SU-DHL-6 (cell line): ENCODE results near the gene CD8B2.
"Not testable (repeated sequence)": the region's sequence is repeated elsewhere in the genome, so short reads cannot be mapped to it uniquely, and the experiment has no call there.

Experiments used
- H2AFZ ChIP-seq: fragments of 200-600 bp; sonication (generic); 2 replicates; pipeline ENCODE4 v1.6.1; 2014; ENCODE audit warnings: low read depth, mild to moderate bottlenecking, moderate library complexity, mixed read lengths, antibody characterized with exemption, low read length; ENCODE audit not compliant: severe bottlenecking
- H3F3A ChIP-seq: fragments of 200-600 bp; shearing (Covaris generic); 2 replicates; pipeline ENCODE4 v1.6.0; 2016; ENCODE audit warnings: antibody characterized with exemption, mild to moderate bottlenecking; ENCODE audit not compliant: insufficient read depth
- H3K27ac ChIP-seq: fragments of 200-600 bp; sonication (generic); 2 replicates; pipeline ENCODE4 v1.5.1; 2016; ENCODE audit warnings: low read depth, mild to moderate bottlenecking, low read length, moderate library complexity, mixed read lengths
- H3K27me3 ChIP-seq: fragments of 200-600 bp; sonication (generic), shearing (Covaris generic); 2 replicates; pipeline ENCODE4 v1.6.0; 2014; ENCODE audit warnings: mild to moderate bottlenecking, low read length
- H3K36me3 ChIP-seq: fragments of 200-600 bp; sonication (generic); 2 replicates; pipeline ENCODE4 v1.6.1; 2014; ENCODE audit warnings: mild to moderate bottlenecking, low read length, mixed read lengths
- H3K4me2 ChIP-seq: fragments of 300-600, 200-600 bp; shearing (Covaris generic), sonication (generic); 2 replicates; pipeline ENCODE4 v1.6.0; 2014; ENCODE audit warnings: low read length, low read depth, mild to moderate bottlenecking; ENCODE audit not compliant: poor library complexity, severe bottlenecking
- H3K4me3 ChIP-seq: fragments of 200-600 bp; sonication (generic); 2 replicates; pipeline ENCODE4 v1.5.1; 2014; ENCODE audit warnings: antibody characterized with exemption, low read length, mild to moderate bottlenecking, mixed read lengths; ENCODE audit not compliant: insufficient read depth, poor library complexity, severe bottlenecking
- H3K79me2 ChIP-seq: fragments of 200-600 bp; sonication (generic); 2 replicates; pipeline ENCODE4 v1.6.1; 2014; ENCODE audit warnings: mild to moderate bottlenecking, low read length, moderate library complexity; ENCODE audit not compliant: insufficient read depth
- H3K9ac ChIP-seq: fragments of 200-600 bp; sonication (generic); 2 replicates; pipeline ENCODE4 v1.7.0; 2014; ENCODE audit warnings: mild to moderate bottlenecking, low read length
- H3K9me2 ChIP-seq: fragments of 200-600 bp; sonication (generic); replicated peaks from 2 replicates; pipeline ENCODE4 v1.6.1; 2014; ENCODE audit warnings: low read length; ENCODE audit not compliant: insufficient read depth
- H3K9me3 ChIP-seq: fragments of 200-600 bp; sonication (generic); 2 replicates; pipeline ENCODE4 v1.6.1; 2014; ENCODE audit warnings: low read length, mixed read lengths; ENCODE audit not compliant: insufficient read depth
- H4K20me1 ChIP-seq: fragments of 200-600 bp; sonication (generic); 2 replicates; pipeline ENCODE4 v1.6.1; 2014; ENCODE audit warnings: low read depth, mild to moderate bottlenecking, antibody characterized with exemption, low read length, moderate library complexity, mixed read lengths

The CD8B2 gene

GRCh38 chr2:106506002-106506687 lies 19.0 kb downstream of the CD8B2 start:
- H3K79me2 ChIP-seq, H3K9me2 ChIP-seq, H2AFZ ChIP-seq, H3K36me3 ChIP-seq, H3F3A ChIP-seq, H3K4me2 ChIP-seq, H3K4me3 ChIP-seq, H3K9me3 ChIP-seq, H3K27ac ChIP-seq, H3K9ac ChIP-seq, H3K27me3 ChIP-seq, H4K20me1 ChIP-seq: not testable (repeated sequence)

GRCh38 chr2:106508660-106509373 lies 21.7 kb downstream of the CD8B2 start:
- H3K9me2 ChIP-seq, H3K27ac ChIP-seq, H3K4me2 ChIP-seq, H3K36me3 ChIP-seq, H3K4me3 ChIP-seq, H3K9me3 ChIP-seq, H3K27me3 ChIP-seq, H2AFZ ChIP-seq, H3K9ac ChIP-seq, H4K20me1 ChIP-seq, H3K79me2 ChIP-seq, H3F3A ChIP-seq: not testable (repeated sequence)

- H3K79me2 ChIP-seq, H3K9me3 ChIP-seq, H3K4me3 ChIP-seq, H3K27me3 ChIP-seq, H3K9me2 ChIP-seq, H3K27ac ChIP-seq, H4K20me1 ChIP-seq, H3F3A ChIP-seq, H3K4me2 ChIP-seq, H2AFZ ChIP-seq, H3K9ac ChIP-seq, H3K36me3 ChIP-seq: not testable (repeated sequence)
These were observed 22.2 kb downstream of the CD8B2 start for GRCh38 chr2:106509374-106509770.

GRCh38 chr2:106510791-106511190 lies 23.6 kb downstream of the CD8B2 start:
- H3K36me3 ChIP-seq, H2AFZ ChIP-seq, H3F3A ChIP-seq, H3K79me2 ChIP-seq, H3K9ac ChIP-seq, H3K4me3 ChIP-seq, H3K27ac ChIP-seq, H3K27me3 ChIP-seq, H3K9me3 ChIP-seq, H3K4me2 ChIP-seq, H4K20me1 ChIP-seq, H3K9me2 ChIP-seq: not testable (repeated sequence)

- not testable (repeated sequence) for H3K27me3 ChIP-seq, H3K4me2 ChIP-seq, H3K9me3 ChIP-seq, H3K4me3 ChIP-seq, H3K9ac ChIP-seq, H3K79me2 ChIP-seq, H4K20me1 ChIP-seq, H2AFZ ChIP-seq, H3F3A ChIP-seq, H3K9me2 ChIP-seq, H3K36me3 ChIP-seq, H3K27ac ChIP-seq
These were observed 24.3 kb downstream of the CD8B2 start for GRCh38 chr2:106511476-106511901.

GRCh38 chr2:106511934-106512333 lies 24.8 kb downstream of the CD8B2 start:
- H3K9me3 ChIP-seq, H3K4me3 ChIP-seq, H3K4me2 ChIP-seq, H3K36me3 ChIP-seq, H3F3A ChIP-seq, H2AFZ ChIP-seq, H3K27ac ChIP-seq, H3K9me2 ChIP-seq, H4K20me1 ChIP-seq, H3K27me3 ChIP-seq, H3K79me2 ChIP-seq, H3K9ac ChIP-seq: not testable (repeated sequence)

- H3K36me3 ChIP-seq, H3K27ac ChIP-seq, H3F3A ChIP-seq, H3K9ac ChIP-seq, H3K79me2 ChIP-seq, H3K4me3 ChIP-seq, H4K20me1 ChIP-seq, H3K9me3 ChIP-seq, H2AFZ ChIP-seq, H3K9me2 ChIP-seq, H3K4me2 ChIP-seq, H3K27me3 ChIP-seq: not testable (repeated sequence)
These were observed 26.2 kb downstream of the CD8B2 start for GRCh38 chr2:106513391-106513790.

- not testable (repeated sequence) for H3K36me3 ChIP-seq, H2AFZ ChIP-seq, H3K4me3 ChIP-seq, H3F3A ChIP-seq, H3K27me3 ChIP-seq, H3K9me2 ChIP-seq, H3K27ac ChIP-seq, H3K9ac ChIP-seq, H4K20me1 ChIP-seq, H3K79me2 ChIP-seq, H3K9me3 ChIP-seq, H3K4me2 ChIP-seq
These were observed 27.7 kb downstream of the CD8B2 start for GRCh38 chr2:106514827-106515226.
